H9 (cell line): ENCODE data around the gene ACER1. TPM values are rescaled to one million over a fixed set of nuclear protein-coding genes. Genes with fewer than 3 reads are reported as not detected.

Source experiments
- DNase-seq: peaks from one replicate; pipeline ENCODE4 v3.0.0-alpha.2; 2017
- H2AFZ ChIP-seq: one replicate; pipeline ENCODE4 v1.6.1; 2013; ENCODE audit warnings: mild to moderate bottlenecking, low read length, control low read depth, moderate library complexity
- H2AK5ac ChIP-seq: 2 replicates; pipeline ENCODE4 v1.6.1; 2013; ENCODE audit warnings: low read length, control low read depth, mixed read lengths; ENCODE audit not compliant: insufficient read length
- H2BK120ac ChIP-seq: one replicate; pipeline ENCODE4 v1.6.1; 2013; ENCODE audit warnings: low read depth, mild to moderate bottlenecking, low read length, control low read depth, inconsistent platforms; ENCODE audit not compliant: poor library complexity, severe bottlenecking
- H2BK12ac ChIP-seq: 2 replicates; pipeline ENCODE4 v1.6.1; 2013; ENCODE audit warnings: low read length, control low read depth, mixed read lengths, low read depth; ENCODE audit not compliant: insufficient read length
- H2BK15ac ChIP-seq: 2 replicates; pipeline ENCODE4 v1.6.1; 2013; ENCODE audit warnings: low read depth, low read length, control low read depth
- H2BK20ac ChIP-seq: one replicate; pipeline ENCODE4 v1.6.1; 2013; ENCODE audit warnings: low read depth, mild to moderate bottlenecking, low read length, control low read depth, inconsistent platforms; ENCODE audit not compliant: poor library complexity, severe bottlenecking
- H2BK5ac ChIP-seq: 2 replicates; pipeline ENCODE4 v1.6.1; 2013; ENCODE audit warnings: low read length, control low read depth, mixed read lengths; ENCODE audit not compliant: insufficient read length
- H3K14ac ChIP-seq: 2 replicates; pipeline ENCODE4 v1.6.1; 2013; ENCODE audit warnings: low read length, control low read depth; ENCODE audit not compliant: insufficient read depth
- H3K18ac ChIP-seq: 2 replicates; pipeline ENCODE4 v1.6.1; 2013; ENCODE audit warnings: low read depth, mild to moderate bottlenecking, mixed read lengths, low read length, control low read depth; ENCODE audit not compliant: insufficient read length
- H3K23ac ChIP-seq: 2 replicates; pipeline ENCODE4 v1.6.1; 2013; ENCODE audit warnings: low read length, control low read depth, mixed read lengths, low read depth; ENCODE audit not compliant: insufficient read length
- H3K23me2 ChIP-seq: 2 replicates; pipeline ENCODE4 v1.6.1; 2013; ENCODE audit warnings: low read depth, mild to moderate bottlenecking, mixed read lengths, low read length, control low read depth; ENCODE audit not compliant: insufficient read length, poor library complexity, severe bottlenecking
- H3K27ac ChIP-seq: 2 replicates; pipeline ENCODE4 v1.5.1; 2013; ENCODE audit warnings: low read length, control low read depth, mixed read lengths, low read depth; ENCODE audit not compliant: insufficient read length
- H3K27me3 ChIP-seq: 2 replicates; pipeline ENCODE4 v1.6.1; 2013; ENCODE audit warnings: low read length, control low read depth, inconsistent platforms; ENCODE audit not compliant: insufficient read depth
- H3K4ac ChIP-seq: 2 replicates; pipeline ENCODE4 v1.6.1; 2013; ENCODE audit warnings: low read depth, mild to moderate bottlenecking, control low read depth, inconsistent platforms, low read length, moderate library complexity
- H3K4me1 ChIP-seq: 2 replicates; pipeline ENCODE4 v1.6.1; 2013; ENCODE audit warnings: low read length, control low read depth, inconsistent platforms; ENCODE audit not compliant: insufficient read depth
- H3K4me2 ChIP-seq: 2 replicates; pipeline ENCODE4 v1.6.1; 2013; ENCODE audit warnings: low read length, control low read depth, mixed read lengths; ENCODE audit not compliant: insufficient read length, insufficient read depth
- H3K56ac ChIP-seq: 2 replicates; pipeline ENCODE4 v1.6.1; 2013; ENCODE audit warnings: low read depth, mild to moderate bottlenecking, mixed read lengths, low read length, control low read depth; ENCODE audit not compliant: insufficient read length
- H3K79me1 ChIP-seq: 2 replicates; pipeline ENCODE4 v1.6.1; 2013; ENCODE audit warnings: low read depth, mild to moderate bottlenecking, moderate library complexity, low read length, control low read depth, inconsistent platforms; ENCODE audit not compliant: insufficient read depth, poor library complexity, severe bottlenecking
- H3K79me2 ChIP-seq: 2 replicates; pipeline ENCODE4 v1.6.1; 2013; ENCODE audit warnings: low read length, control low read depth, inconsistent platforms; ENCODE audit not compliant: insufficient read depth
- H3K9ac ChIP-seq: 2 replicates; pipeline ENCODE4 v1.6.1; 2013; ENCODE audit warnings: low read length, control low read depth, mixed read lengths; ENCODE audit not compliant: insufficient read length; ENCODE audit errors: extremely low read depth
- H3K9me3 ChIP-seq: one replicate; pipeline ENCODE4 v1.6.1; 2013; ENCODE audit warnings: low read depth, low read length, inconsistent platforms; ENCODE audit not compliant: control insufficient read depth
- H3T11ph ChIP-seq: one replicate; pipeline ENCODE4 v1.6.1; 2013; ENCODE audit warnings: mild to moderate bottlenecking, low read length, control low read depth, inconsistent platforms
- H4K20me1 ChIP-seq: one replicate; pipeline ENCODE4 v1.6.1; 2013; ENCODE audit not compliant: control insufficient read depth, insufficient read length, insufficient read depth
- H4K5ac ChIP-seq: 2 replicates; pipeline ENCODE4 v1.6.1; 2013; ENCODE audit warnings: low read depth, mild to moderate bottlenecking, mixed read lengths, low read length, control low read depth; ENCODE audit not compliant: insufficient read length
- H4K8ac ChIP-seq: replicated peaks from 2 replicates; pipeline ENCODE4 v1.6.1; 2013; ENCODE audit warnings: low read length, control low read depth, mixed read lengths, low read depth; ENCODE audit not compliant: insufficient read length
- H4K91ac ChIP-seq: 2 replicates; pipeline ENCODE4 v1.6.1; 2013; ENCODE audit warnings: low read depth, mild to moderate bottlenecking, moderate library complexity, mixed read lengths, low read length, control low read depth; ENCODE audit not compliant: insufficient read length
- H3K27ac Mint-ChIP-seq, 3 experiments: 2 replicates in 2 of 3; 3 replicates in 1 of 3; pipeline ENCODE4 v1.8.0; 2020 to 2021; ENCODE audit warnings: mixed read lengths in 3 of 3, mild to moderate bottlenecking in 1 of 3, moderate library complexity in 1 of 3
- H3K27me3 Mint-ChIP-seq: 2 replicates; pipeline ENCODE4 v1.8.0; 2021; ENCODE audit warnings: low read depth, mild to moderate bottlenecking, moderate library complexity, mixed read lengths
- H3K36me3 Mint-ChIP-seq, 3 experiments: 2 replicates in 2 of 3; 3 replicates in 1 of 3; pipeline ENCODE4 v1.8.0; 2020 to 2021; ENCODE audit warnings: low read depth in 3 of 3, mixed read lengths in 3 of 3; ENCODE audit not compliant: insufficient read depth in 1 of 3
- H3K4me1 Mint-ChIP-seq, 2 experiments: 2 replicates each; pipeline ENCODE4 v1.8.0; 2020; ENCODE audit warnings: mixed read lengths in 2 of 2
- H3K4me3 Mint-ChIP-seq, 2 experiments: 2 replicates in 1 of 2; 3 replicates in 1 of 2; pipeline ENCODE4 v1.8.0; 2020 to 2021; ENCODE audit warnings: mild to moderate bottlenecking in 2 of 2, mixed read lengths in 2 of 2, moderate library complexity in 1 of 2
- H3K9me3 Mint-ChIP-seq, 2 experiments: 2 replicates in 1 of 2; 3 replicates in 1 of 2; pipeline ENCODE4 v1.8.0; 2020; ENCODE audit warnings: mild to moderate bottlenecking in 2 of 2, mixed read lengths in 2 of 2, moderate library complexity in 1 of 2
- WGBS: extraction: QIAGEN DNeasy Blood & Tissue Kit; methylation state at CpG from one replicate; pipeline ENCODE4 v1.1.7; 2013; ENCODE audit warnings: missing lambda C conversion rate, low lambda C conversion rate, mixed read lengths; ENCODE audit not compliant: insufficient read length; ENCODE audit errors: extremely low coverage; 5-methylcytosine and 5-hydroxymethylcytosine counted together
- total RNA-seq: library from RNA; stranded (reverse); gene quantifications from 2 replicates; pipeline ENCODE4 v1.2.1, GENCODE V29; 2021
- TF ChIP-seq, protein P1 (sequence below): fragments of 200-600 bp; sonication (generic); conservative IDR thresholded peaks from 3 replicates; pipeline ENCODE4 v1.8.0; 2021; ENCODE audit warnings: antibody characterized with exemption, mild to moderate bottlenecking

The ACER1 gene
- total RNA-seq, 1 experiment from 2014 or later: not detected

- H3K4me2 ChIP-seq: no peak overlapping the region
- DNase-seq: no peak
- H2BK5ac ChIP-seq: no peak overlapping the region
- H3K27me3 ChIP-seq: no peaks in the 10 kb centered on the region
- peaks cover 23% of the 10 kb centered on the region for H3K79me1 ChIP-seq
- no peak overlapping the region for H2AFZ ChIP-seq
- no peak overlapping the region for H3K9ac ChIP-seq
- no peak overlapping the region for H4K5ac ChIP-seq
- no peak overlapping the region; the same call in 1 of the 2 replicates for H3K14ac ChIP-seq
- no peak overlapping the region for H3K18ac ChIP-seq
- no peaks in the 10 kb centered on the region for H3K9me3 ChIP-seq
- H4K91ac ChIP-seq: no peak overlapping the region
- H2BK15ac ChIP-seq: no peak overlapping the region
- H3K56ac ChIP-seq: no peak overlapping the region
- no CpG with 5 or more reads among the region's 30 CpGs for WGBS
- no peak overlapping the region for H3K27ac ChIP-seq
- H3K23ac ChIP-seq: no peak overlapping the region
- Mint-ChIP-seq H3K27ac (peak overlapping the region; percentile 38 to 95 (median 76)), H3K27me3 (no peaks in the 10 kb centered on the region), H3K4me1 (peaks cover 71 to 80% of the 10 kb centered on the region in 2 experiments), H3K4me3 (peak overlapping the region in 1 of 2 experiments; percentile 8; a peak in 2 of 5 replicates), H3K36me3 (peaks cover 17 to 40% (median 32%) of the 10 kb centered on the region in 3 experiments; a peak in 6 of 7 replicates), H3K9me3 (no peaks in the 10 kb centered on the region)
- no peak overlapping the region for H2BK20ac ChIP-seq
- no peak overlapping the region for H2AK5ac ChIP-seq
- H3K4me1 ChIP-seq: peaks cover 12% of the 10 kb centered on the region; the same call in 1 of the 2 replicates
- H2BK120ac ChIP-seq: no peak overlapping the region
- H3K79me2 ChIP-seq: peaks cover 54% of the 10 kb centered on the region; the same call in 1 of the 2 replicates
- H3K23me2 ChIP-seq: peaks cover 4% of the 10 kb centered on the region
- H4K20me1 ChIP-seq: no peaks in the 10 kb centered on the region
- TF ChIP-seq, protein P1, sequence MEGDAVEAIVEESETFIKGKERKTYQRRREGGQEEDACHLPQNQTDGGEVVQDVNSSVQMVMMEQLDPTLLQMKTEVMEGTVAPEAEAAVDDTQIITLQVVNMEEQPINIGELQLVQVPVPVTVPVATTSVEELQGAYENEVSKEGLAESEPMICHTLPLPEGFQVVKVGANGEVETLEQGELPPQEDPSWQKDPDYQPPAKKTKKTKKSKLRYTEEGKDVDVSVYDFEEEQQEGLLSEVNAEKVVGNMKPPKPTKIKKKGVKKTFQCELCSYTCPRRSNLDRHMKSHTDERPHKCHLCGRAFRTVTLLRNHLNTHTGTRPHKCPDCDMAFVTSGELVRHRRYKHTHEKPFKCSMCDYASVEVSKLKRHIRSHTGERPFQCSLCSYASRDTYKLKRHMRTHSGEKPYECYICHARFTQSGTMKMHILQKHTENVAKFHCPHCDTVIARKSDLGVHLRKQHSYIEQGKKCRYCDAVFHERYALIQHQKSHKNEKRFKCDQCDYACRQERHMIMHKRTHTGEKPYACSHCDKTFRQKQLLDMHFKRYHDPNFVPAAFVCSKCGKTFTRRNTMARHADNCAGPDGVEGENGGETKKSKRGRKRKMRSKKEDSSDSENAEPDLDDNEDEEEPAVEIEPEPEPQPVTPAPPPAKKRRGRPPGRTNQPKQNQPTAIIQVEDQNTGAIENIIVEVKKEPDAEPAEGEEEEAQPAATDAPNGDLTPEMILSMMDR: no peak
- H2BK12ac ChIP-seq: no peak overlapping the region
- no peak overlapping the region for H3T11ph ChIP-seq
- no peak overlapping the region for H3K4ac ChIP-seq
- H4K8ac ChIP-seq: no peak overlapping the region
Observed at GRCh38 chr19:6273701-6274601, 59.5 kb downstream of the ACER1 start.
